SK-N-SH (cell line): Measurements from ENCODE around the gene CHEK1. TPM values are rescaled to one million over a fixed set of nuclear protein-coding genes. Genes with fewer than 3 reads are reported as not detected.
"Not testable (repeated sequence)": the region's sequence is repeated elsewhere in the genome, so short reads cannot be mapped to it uniquely, and the experiment has no call there.

ENCODE experiments used
- CTCF ChIA-PET: fragments of 300-600, 350-600 bp; formaldehyde crosslinking; extraction: SDS; loops from one replicate; lab custom pipeline; 2021; lab: Yijun Ruan, JAX
- POLR2A ChIA-PET: fragments of 350-600 bp; sonication (Branson Sonifier 250); formaldehyde crosslinking; extraction: SDS; loops from one replicate; lab custom pipeline; 2020; ENCODE audit warnings: antibody characterized with exemption, inconsistent platforms; lab: Yijun Ruan, JAX
- DNase-seq: peaks from one replicate; pipeline ENCODE4 v3.0.0; 2012
- H2AFZ ChIP-seq: fragments of 200-600 bp; sonication (generic); 2 replicates; pipeline ENCODE4 v1.8.1; 2016; ENCODE audit warnings: antibody characterized with exemption, mild to moderate bottlenecking, low read depth
- H3F3A ChIP-seq: fragments of 200-600 bp; sonication (generic); replicated peaks from 2 replicates; pipeline ENCODE3; 2016; ENCODE audit warnings: antibody characterized with exemption, mild to moderate bottlenecking; ENCODE audit not compliant: insufficient read depth
- H3K27ac ChIP-seq, 2 experiments: fragments of 200-500 bp in 1 of 2; fragments of 200-600 bp in 1 of 2; sonication (Bioruptor generic) in 1 of 2; sonication (generic), shearing (Covaris generic) in 1 of 2; 2 replicates each; pipeline versions ENCODE4 v1.5.1 to v1.6.1; 2014 to 2016; ENCODE audit warnings: low read depth in 2 of 2, inconsistent platforms in 1 of 2, low read length in 1 of 2, mild to moderate bottlenecking in 1 of 2, mixed read lengths in 1 of 2
- H3K27me3 ChIP-seq: fragments of 200-600 bp; sonication (generic), shearing (Covaris generic); 2 replicates; pipeline ENCODE4 v1.6.1; 2016; ENCODE audit warnings: mixed run types; ENCODE audit not compliant: insufficient read depth
- H3K36me3 ChIP-seq, 2 experiments: fragments of 200-500 bp in 1 of 2; fragments of 200-600 bp in 1 of 2; sonication (Bioruptor generic) in 1 of 2; sonication (generic) in 1 of 2; replicated peaks in 1 of 2; 2 replicates each; pipeline versions ENCODE3 to v1.5.1; 2014 to 2016; ENCODE audit warnings: low read length in 1 of 2, mild to moderate bottlenecking in 1 of 2; ENCODE audit not compliant: insufficient read depth in 2 of 2, control insufficient read depth in 1 of 2
- H3K4me1 ChIP-seq, 2 experiments: fragments of 200-500 bp in 1 of 2; fragments of 200-600 bp in 1 of 2; sonication (Bioruptor generic) in 1 of 2; sonication (generic), shearing (Covaris generic) in 1 of 2; 2 replicates each; pipeline versions ENCODE4 v1.5.1 to v1.6.1; 2014 to 2016; ENCODE audit warnings: low read depth in 1 of 2, low read length in 1 of 2, mixed run types in 1 of 2; ENCODE audit not compliant: insufficient read depth in 2 of 2, control insufficient read depth in 1 of 2
- H3K4me2 ChIP-seq: fragments of 200-600 bp; sonication (generic), shearing (Covaris generic); 2 replicates; pipeline ENCODE4 v1.6.1; 2017; ENCODE audit warnings: mixed run types
- H3K4me3 ChIP-seq, 2 experiments: fragments of 200-500 bp in 1 of 2; fragments of 200-600 bp in 1 of 2; sonication (Bioruptor generic) in 1 of 2; sonication (generic), shearing (Covaris generic) in 1 of 2; 2 replicates each; pipeline versions ENCODE4 v1.5.1 to v1.8.1; 2014 to 2016; ENCODE audit warnings: low read depth in 2 of 2, inconsistent platforms in 1 of 2, low read length in 1 of 2, mild to moderate bottlenecking in 1 of 2, mixed read lengths in 1 of 2, moderate library complexity in 1 of 2
- H3K79me2 ChIP-seq: fragments of 200-600 bp; sonication (generic); 2 replicates; pipeline ENCODE4 v1.8.1; 2017; ENCODE audit warnings: mild to moderate bottlenecking; ENCODE audit not compliant: insufficient read depth
- H3K9ac ChIP-seq: fragments of 200-600 bp; sonication (generic); 2 replicates; pipeline ENCODE4 v1.6.1; 2017; ENCODE audit warnings: mixed run types
- H3K9me2 ChIP-seq: fragments of 200-600 bp; sonication (generic); 2 replicates; pipeline ENCODE4 v1.6.1; 2017; ENCODE audit warnings: mixed run types
- H3K9me3 ChIP-seq: fragments of 200-600 bp; sonication (generic); 2 replicates; pipeline ENCODE4 v1.6.1; 2017; ENCODE audit warnings: mixed run types, mild to moderate bottlenecking, moderate library complexity
- H4K20me1 ChIP-seq: fragments of 200-600 bp; sonication (generic); 2 replicates; pipeline ENCODE4 v1.6.1; 2017; ENCODE audit warnings: mild to moderate bottlenecking, mixed run types; ENCODE audit not compliant: insufficient read depth
- CHD2 ChIP-seq: fragments of 150-350 bp; IDR thresholded peaks from 2 replicates; pipeline ENCODE4 v1.6.1; 2018; ENCODE audit warnings: low read length; ENCODE audit not compliant: partially characterized antibody
- FOSL2 ChIP-seq: IDR thresholded peaks from 2 replicates; pipeline ENCODE4 v1.4.0; 2012; ENCODE audit warnings: low read depth, mild to moderate bottlenecking, moderate library complexity, borderline replicate concordance
- FOXJ3 ChIP-seq: sonication (generic); formaldehyde crosslinking; IDR thresholded peaks from 2 replicates; pipeline ENCODE4 v1.5.1; 2020; ENCODE audit warnings: mild to moderate bottlenecking, missing genetic modification reagents
- FOXM1 ChIP-seq: IDR thresholded peaks from 2 replicates; pipeline ENCODE4 v1.4.0; 2012; ENCODE audit warnings: low read depth, mild to moderate bottlenecking
- GABPA ChIP-seq: IDR thresholded peaks from 2 replicates; pipeline ENCODE4 v1.4.0; 2012; ENCODE audit warnings: low read depth, mild to moderate bottlenecking
- MEF2A ChIP-seq: IDR thresholded peaks from 2 replicates; pipeline ENCODE4 v1.4.0; 2012; ENCODE audit warnings: low read depth, borderline replicate concordance
- NFIC ChIP-seq: IDR thresholded peaks from 2 replicates; pipeline ENCODE4 v1.4.0; 2012; ENCODE audit warnings: borderline replicate concordance
- NRF1 ChIP-seq: IDR thresholded peaks from 2 replicates; pipeline ENCODE4 v1.6.1; 2012; ENCODE audit warnings: low read depth, mild to moderate bottlenecking, low read length
- RAD21 ChIP-seq: IDR thresholded peaks from 2 replicates; pipeline ENCODE4 v1.6.1; 2012; ENCODE audit warnings: mild to moderate bottlenecking, low read length
- SIN3A ChIP-seq: IDR thresholded peaks from 2 replicates; pipeline ENCODE4 v1.6.1; 2012; ENCODE audit warnings: low read depth, mild to moderate bottlenecking, low read length, moderate library complexity, borderline replicate concordance
- SMC3 ChIP-seq: IDR thresholded peaks from 2 replicates; pipeline ENCODE4 v1.6.1; 2012; ENCODE audit warnings: low read depth, low read length, improper control_type of control experiment
- TCF12 ChIP-seq: IDR thresholded peaks from 2 replicates; pipeline ENCODE4 v1.4.0; 2012
- USF2 ChIP-seq: fragments of 150-350 bp; IDR thresholded peaks from 2 replicates; pipeline ENCODE4 v1.6.1; 2017; ENCODE audit warnings: antibody characterized with exemption, low read length, low read depth, borderline replicate concordance
- ZBTB33 ChIP-seq: IDR thresholded peaks from 2 replicates; pipeline ENCODE4 v1.4.0; 2012; ENCODE audit warnings: low read depth, borderline replicate concordance
- WGBS: methylation state at CpG from one replicate; pipeline ENCODE4 v1.1.6; 2017; ENCODE audit warnings: low lambda C conversion rate; 5-methylcytosine and 5-hydroxymethylcytosine counted together
- polyA plus RNA-seq, 3 experiments: library from polyadenylated mRNA; depleted of rRNA; stranded (reverse); fragments of >200 nt; gene quantifications; 2 replicates each; pipeline ENCODE4 v1.2.3, GENCODE V29; 2012

CHEK1 gene
- 12.1 and 14.8 TPM in 2 replicates for polyA plus RNA-seq (2012; rRNA removed)
- polyA plus RNA-seq (2012; cell fraction: cytosol; rRNA removed), result 16.6 and 17.9 TPM in 2 replicates
- polyA plus RNA-seq (2012; cell fraction: nucleus; rRNA removed), result 5.2 and 10.9 TPM in 2 replicates

DNA sequence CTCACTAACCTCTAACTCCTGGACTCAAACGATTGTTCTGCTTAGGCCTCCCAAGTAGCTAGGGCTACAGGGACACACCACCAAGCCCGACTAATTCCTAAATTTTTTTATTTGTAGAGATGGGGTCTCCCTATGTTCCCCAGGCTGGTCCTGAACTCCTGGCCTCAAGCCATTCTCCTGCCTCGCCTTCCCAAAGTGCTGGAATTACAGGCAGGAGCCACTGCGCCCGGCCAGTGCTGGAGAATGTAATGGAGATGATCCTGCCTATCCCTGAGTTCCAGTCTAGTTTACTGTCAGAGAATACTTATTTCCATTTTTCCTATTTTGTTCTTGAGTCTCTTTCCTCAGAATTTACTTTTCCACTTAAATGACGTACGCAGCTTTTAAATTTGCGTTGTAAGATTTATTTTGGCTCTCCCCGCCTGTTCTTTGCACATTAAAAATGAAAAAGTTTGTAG lies at the start of gene CHEK1:
Gene CHEK1, plus strand, starts transcription at position 408 of the 458 bp plus-strand sequence. CDS start 1,606 bp downstream, outside the sequence.
- Histone ChIP-seq H3K4me3 (peak within 1 kb of the TSS; percentile 77 to 79), H3K4me2 (peak within 1 kb of the TSS; percentile 88), H3K36me3 (peaks cover 27 to 40% of the 10 kb centered on the region in 2 experiments), H3K9me2 (no peaks in the 10 kb centered on the region), H3F3A (peaks cover 57% of the 10 kb centered on the region), H3K27ac (peak within 1 kb of the TSS; percentile 92 to 97), H3K4me1 (peaks cover 4 to 11% of the 10 kb centered on the region in 2 experiments; a peak in 3 of 4 replicates), H2AFZ (peak within 1 kb of the TSS; percentile 80), H4K20me1 (no peaks in the 10 kb centered on the region), H3K9me3 (no peaks in the 10 kb centered on the region), H3K9ac (peak within 1 kb of the TSS; percentile 78), H3K27me3 (no peaks in the 10 kb centered on the region), H3K79me2 (peaks cover 36% of the 10 kb centered on the region)
- TF ChIP-seq GABPA, result no peak
- TF ChIP-seq NRF1, result no peak
- no peak for TF ChIP-seq FOXJ3 (CRISPR knock-in tag)
- TF ChIP-seq RAD21, result no peak
- TF ChIP-seq SIN3A, result no peak
- TF ChIP-seq MEF2A, result no peak
- TF ChIP-seq NFIC, result no peak
- TF ChIP-seq ZBTB33, result no peak
- no peak for TF ChIP-seq TCF12
- TF ChIP-seq FOXM1, result no peak
- WGBS, result 80% methylated on average over 9 of the region's 9 CpGs
- POLR2A ChIA-PET, result interaction anchor here (0.6 to 3.8 kb wide), 2 partner anchors 32 to 112 kb away, joined by 4 to 13 read pairs; partner anchors contain the start of gene STT3A
- CTCF ChIA-PET, result interaction anchor here (1.9 to 2.0 kb wide), 2 partner anchors 55 to 250 kb away, joined by 5 to 8 read pairs; partner anchors contain the start of gene EI24
- DNase-seq, result no peak

- H3K9ac ChIP-seq, POLR2A ChIA-PET, H3F3A ChIP-seq, H2AFZ ChIP-seq, H3K4me3 ChIP-seq, DNase-seq, H3K9me3 ChIP-seq, CTCF ChIA-PET, H3K4me1 ChIP-seq, H3K27me3 ChIP-seq, H3K9me2 ChIP-seq, H4K20me1 ChIP-seq, H3K4me2 ChIP-seq, H3K27ac ChIP-seq: not testable (repeated sequence)
- Histone ChIP-seq H3K79me2 (peaks cover 11% of the 10 kb centered on the region; the same call in 1 of the 2 replicates), H3K36me3 (peaks cover 68 to 89% of the 10 kb centered on the region in 2 experiments)
- WGBS, result 96% methylated on average over 14 of the region's 14 CpGs
These were observed 47.8 kb upstream of the CHEK1 start for GRCh38 chr11:125577181-125577580.

DNA sequence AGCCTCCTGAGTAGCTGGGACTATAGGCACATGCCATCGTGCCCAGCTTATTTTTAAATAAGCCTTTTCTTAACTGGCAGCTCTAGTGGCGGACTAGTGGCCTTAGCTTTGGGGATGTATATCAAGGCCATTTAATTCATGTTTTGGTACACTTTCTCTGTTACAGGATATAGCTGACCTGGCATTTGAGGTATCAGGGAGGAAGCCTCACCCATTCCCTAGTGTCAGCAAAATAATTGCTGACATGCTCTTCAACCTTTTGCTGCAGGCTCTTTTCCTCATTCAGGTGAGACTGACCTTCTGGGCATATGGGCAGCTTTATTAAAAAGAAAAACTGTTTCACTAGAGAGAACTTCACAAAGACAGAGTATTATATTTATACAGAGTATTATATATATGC lies 46.2 kb upstream of the CHEK1 start:
- Histone ChIP-seq H3K27ac (no peak overlapping the region), H4K20me1 (no peaks in the 10 kb centered on the region), H3K9ac (no peak overlapping the region), H3K4me1 (no peaks in the 10 kb centered on the region), H3K9me3 (no peaks in the 10 kb centered on the region), H3K9me2 (no peaks in the 10 kb centered on the region), H3F3A (peaks cover 4% of the 10 kb centered on the region), H3K4me2 (no peak overlapping the region), H3K27me3 (no peaks in the 10 kb centered on the region), H3K79me2 (no peaks in the 10 kb centered on the region), H3K4me3 (no peak overlapping the region), H3K36me3 (peaks cover 75 to 88% of the 10 kb centered on the region in 2 experiments), H2AFZ (no peak overlapping the region)
- no peak for DNase-seq
- POLR2A ChIA-PET, result no interaction called here
- no peak for TF ChIP-seq USF2
- TF ChIP-seq CHD2, result no peak
- TF ChIP-seq FOSL2, result no peak
- no peak for TF ChIP-seq RAD21
- TF ChIP-seq SMC3, result no peak
- TF ChIP-seq SIN3A, result no peak
- CTCF ChIA-PET, result interaction anchor here (1.3 kb wide), 1 partner anchor 9 kb away, joined by 3 read pairs; the partner anchor contains the start of gene EI24
- WGBS, result 75% methylated on average over 2 of the region's 2 CpGs
